Measurements from ENCODE around the gene ATG4C. TPM values are rescaled to one million over a fixed set of nuclear protein-coding genes. Genes with fewer than 3 reads are reported as not detected.

The ATG4C gene
- total and polyA plus RNA-seq, 7 experiments from 2014 or later: 6.8 to 20.1 (median 13.2) TPM

DNA sequence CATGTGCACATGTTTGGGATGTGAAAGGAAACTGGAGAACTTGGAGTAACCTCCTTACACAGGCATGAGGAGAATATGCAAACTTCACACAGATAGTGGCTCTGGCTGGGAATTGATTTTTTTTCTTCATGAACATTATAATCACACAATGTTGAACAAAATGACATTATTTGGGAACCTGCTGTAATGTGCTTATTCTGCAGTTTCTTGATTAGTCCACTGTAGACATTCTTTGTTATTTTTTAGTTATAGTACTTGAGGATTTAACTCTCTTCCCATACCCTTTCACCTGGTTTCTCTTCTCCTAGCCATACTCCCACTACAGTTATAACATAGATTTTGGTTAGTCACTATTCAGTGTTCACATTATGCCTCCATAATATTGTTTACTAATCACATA lies 68.3 kb downstream of the ATG4C start:
- Histone ChIP-seq H3K4me3 (ENCODE audit: low read length) (no peak overlapping the region), H3K9me3 (ENCODE audit: control insufficient read depth in 2 of 3, low read length in 3 of 3) (no peaks in the 10 kb centered on the region), H3K36me3 (ENCODE audit: control insufficient read depth in 2 of 3, insufficient read depth in 3 of 3, low read length in 3 of 3) (peaks cover 0 to 5% (median 0%) of the 10 kb centered on the region in 3 experiments), H3K4me1 (ENCODE audit: control insufficient read depth in 2 of 2, insufficient read depth in 2 of 2, low read length in 2 of 2) (no peaks in the 10 kb centered on the region), H3K27me3 (ENCODE audit: control insufficient read depth in 2 of 2, insufficient read depth in 2 of 2, low read length in 2 of 2) (no peaks in the 10 kb centered on the region), H3K27ac (ENCODE audit: low read depth, low read length) (no peak overlapping the region)
- no peak overlapping the region for H3K27ac Mint-ChIP-seq
- no peak overlapping the region for H3K4me3 Mint-ChIP-seq
- intact Hi-C loops (cut with micrococcal nuclease): no loop called here
- CTCF ChIA-PET: no interaction called here
- POLR2A ChIA-PET: no interaction called here
- H3K36me3 Mint-ChIP-seq: peaks cover 0 to 54% (median 25%) of the 10 kb centered on the region in 5 donors
- DNase-seq (no peak), ATAC-seq (no peak)
- no peaks in the 10 kb centered on the region for H3K9me3 Mint-ChIP-seq
- H3K27me3 Mint-ChIP-seq: no peaks in the 10 kb centered on the region
- no peaks in the 10 kb centered on the region for H3K4me1 Mint-ChIP-seq

DNA sequence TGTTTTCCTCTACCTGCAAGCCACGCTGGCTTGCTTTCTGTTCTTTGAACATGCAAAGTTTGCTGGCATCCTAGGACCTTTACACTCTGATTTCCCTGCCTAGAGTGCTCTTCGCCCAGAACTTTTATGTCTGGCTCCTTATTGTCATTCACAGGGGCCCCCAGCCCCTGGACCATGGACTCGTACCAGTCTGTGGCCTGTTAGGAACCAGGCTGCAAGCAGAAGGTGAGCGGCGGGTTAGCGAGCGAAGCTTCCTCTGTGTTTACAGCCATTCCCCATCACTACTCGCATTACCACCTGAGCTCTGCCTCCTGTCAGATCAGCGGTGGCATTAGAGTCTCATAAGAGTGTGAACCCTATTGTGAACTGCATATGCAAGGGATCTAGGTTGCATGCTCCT lies 73.0 kb downstream of the ATG4C start:
- Mint-ChIP-seq H3K36me3 (peaks cover 0 to 45% (median 14%) of the 10 kb centered on the region in 5 donors), H3K27ac (no peak overlapping the region), H3K4me3 (no peak overlapping the region), H3K4me1 (no peaks in the 10 kb centered on the region), H3K27me3 (no peaks in the 10 kb centered on the region), H3K9me3 (no peaks in the 10 kb centered on the region)
- ChIA-PET POLR2A (no interaction called here), CTCF (no interaction called here)
- H3K4me3 ChIP-seq (ENCODE audit: low read length): no peak overlapping the region
- intact Hi-C loops (cut with micrococcal nuclease): no loop called here
- DNase-seq: no peak
- no peaks in the 10 kb centered on the region for H3K9me3 ChIP-seq (ENCODE audit: control insufficient read depth in 2 of 3, low read length in 3 of 3)
- H3K4me1 ChIP-seq (ENCODE audit: control insufficient read depth in 2 of 2, insufficient read depth in 2 of 2, low read length in 2 of 2): no peaks in the 10 kb centered on the region
- ATAC-seq: no peak
- peaks cover 0 to 5% (median 0%) of the 10 kb centered on the region in 3 experiments for H3K36me3 ChIP-seq (ENCODE audit: control insufficient read depth in 2 of 3, insufficient read depth in 3 of 3, low read length in 3 of 3)
- H3K27ac ChIP-seq (ENCODE audit: low read depth, low read length): no peak overlapping the region
- no peaks in the 10 kb centered on the region for H3K27me3 ChIP-seq (ENCODE audit: control insufficient read depth in 2 of 2, insufficient read depth in 2 of 2, low read length in 2 of 2)

DNA sequence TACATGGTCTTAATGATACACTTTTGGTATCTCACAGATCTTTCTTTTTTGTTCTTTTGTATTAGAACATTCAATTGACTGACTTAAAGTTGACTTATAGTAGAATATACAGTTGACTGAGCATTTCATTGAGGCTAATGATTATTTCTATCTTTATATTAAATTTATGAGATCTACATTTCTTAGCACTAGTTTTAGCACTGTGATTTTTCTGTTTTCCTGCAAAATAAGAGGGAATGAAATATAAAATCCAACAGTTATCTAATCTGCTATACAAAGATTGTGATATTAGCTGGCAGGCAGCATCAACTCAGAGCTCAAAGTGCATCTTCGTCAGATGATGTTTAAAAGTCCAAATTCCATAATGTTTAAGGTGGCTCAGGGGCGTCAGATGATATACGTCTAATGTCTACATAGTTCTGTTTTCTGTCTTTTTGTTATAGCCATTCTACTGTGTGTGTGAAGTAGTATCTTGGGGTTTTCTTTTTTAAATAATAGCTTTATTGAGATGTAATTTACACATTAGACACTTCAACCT lies 85.4 kb downstream of the ATG4C start:
- Histone ChIP-seq H3K27ac (ENCODE audit: low read depth, low read length) (no peak overlapping the region), H3K36me3 (ENCODE audit: control insufficient read depth in 2 of 3, insufficient read depth in 3 of 3, low read length in 3 of 3) (no peaks in the 10 kb centered on the region), H3K9me3 (ENCODE audit: control insufficient read depth in 2 of 3, low read length in 3 of 3) (no peaks in the 10 kb centered on the region), H3K4me3 (ENCODE audit: low read length) (no peak overlapping the region), H3K4me1 (ENCODE audit: control insufficient read depth in 2 of 2, insufficient read depth in 2 of 2, low read length in 2 of 2) (no peaks in the 10 kb centered on the region), H3K27me3 (ENCODE audit: control insufficient read depth in 2 of 2, insufficient read depth in 2 of 2, low read length in 2 of 2) (no peaks in the 10 kb centered on the region)
- H3K4me1 Mint-ChIP-seq: peaks cover 0 to 1% (median 0%) of the 10 kb centered on the region in 7 donors
- H3K36me3 Mint-ChIP-seq: peaks cover 0 to 11% (median 0%) of the 10 kb centered on the region in 5 donors
- no peaks in the 10 kb centered on the region for H3K9me3 Mint-ChIP-seq
- ChIA-PET POLR2A (no interaction called here), CTCF (no interaction called here)
- intact Hi-C loops (cut with micrococcal nuclease): no loop called here
- peaks cover 0 to 8% (median 4%) of the 10 kb centered on the region in 5 donors for H3K27me3 Mint-ChIP-seq
- ATAC-seq: no peak
- no peak overlapping the region for H3K4me3 Mint-ChIP-seq
- no peak for DNase-seq
- H3K27ac Mint-ChIP-seq: no peak overlapping the region

DNA sequence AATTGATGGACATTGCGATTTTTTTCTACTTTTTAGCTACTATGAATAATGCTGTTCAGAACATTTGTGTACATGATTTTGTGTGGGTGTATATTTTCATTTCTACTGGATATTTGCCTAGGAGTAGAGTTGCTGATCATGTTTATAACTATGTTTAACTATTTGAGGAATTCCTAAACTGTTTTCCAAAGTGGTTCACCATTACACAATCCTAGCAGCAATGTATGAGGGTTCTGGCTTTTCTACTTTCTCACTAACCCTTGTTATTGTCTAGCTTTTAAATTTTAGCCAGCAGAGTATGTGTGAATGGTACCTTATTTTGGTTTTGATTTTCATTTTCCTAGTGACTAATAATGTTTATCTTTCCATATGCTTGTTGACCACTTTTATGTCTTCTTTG lies 86.2 kb downstream of the ATG4C start:
- intact Hi-C loops (cut with micrococcal nuclease): no loop called here
- Mint-ChIP-seq H3K9me3 (no peaks in the 10 kb centered on the region), H3K4me3 (no peak overlapping the region), H3K27ac (no peak overlapping the region), H3K27me3 (peaks cover 0 to 15% (median 4%) of the 10 kb centered on the region in 5 donors), H3K4me1 (peaks cover 0 to 4% (median 0%) of the 10 kb centered on the region in 7 donors), H3K36me3 (peaks cover 0 to 7% (median 0%) of the 10 kb centered on the region in 5 donors)
- H3K4me1 ChIP-seq (ENCODE audit: control insufficient read depth in 2 of 2, insufficient read depth in 2 of 2, low read length in 2 of 2): no peaks in the 10 kb centered on the region
- no peaks in the 10 kb centered on the region for H3K9me3 ChIP-seq (ENCODE audit: control insufficient read depth in 2 of 3, low read length in 3 of 3)
- POLR2A ChIA-PET: no interaction called here
- ATAC-seq (no peak), DNase-seq (no peak)
- no peaks in the 10 kb centered on the region for H3K27me3 ChIP-seq (ENCODE audit: control insufficient read depth in 2 of 2, insufficient read depth in 2 of 2, low read length in 2 of 2)
- no peak overlapping the region for H3K27ac ChIP-seq (ENCODE audit: low read depth, low read length)
- no peak overlapping the region for H3K4me3 ChIP-seq (ENCODE audit: low read length)
- H3K36me3 ChIP-seq (ENCODE audit: control insufficient read depth in 2 of 3, insufficient read depth in 3 of 3, low read length in 3 of 3): no peaks in the 10 kb centered on the region
- CTCF ChIA-PET: interaction anchor here (0.5 kb wide), 1 partner anchor 24 kb away, joined by 6 read pairs; no protein-coding TSS in a partner anchor

DNA sequence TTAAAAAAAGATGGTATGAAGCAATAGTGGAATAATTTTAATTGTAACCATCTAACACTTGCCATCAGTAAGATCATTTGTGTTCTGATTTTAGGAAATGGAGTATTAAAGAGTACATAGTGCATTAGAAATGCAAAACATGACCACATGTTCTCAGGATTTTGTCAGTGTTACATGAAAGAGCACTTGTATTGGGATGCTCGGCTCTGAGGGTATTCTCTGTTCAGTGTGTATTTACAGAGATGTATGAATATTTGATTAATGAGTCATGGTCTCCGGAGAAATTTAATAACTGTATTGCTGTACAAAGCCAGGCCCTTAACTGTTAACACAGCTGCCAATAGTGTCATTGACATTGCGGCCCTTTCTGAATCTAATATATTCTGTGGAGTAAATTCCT lies 91.7 kb downstream of the ATG4C start:
- DNase-seq (no peak), ATAC-seq (no peak)
- no peaks in the 10 kb centered on the region for H3K4me1 ChIP-seq (ENCODE audit: control insufficient read depth in 2 of 2, insufficient read depth in 2 of 2, low read length in 2 of 2)
- no peaks in the 10 kb centered on the region for H3K36me3 ChIP-seq (ENCODE audit: control insufficient read depth in 2 of 3, insufficient read depth in 3 of 3, low read length in 3 of 3)
- intact Hi-C loops (cut with micrococcal nuclease): no loop called here
- H3K9me3 Mint-ChIP-seq: peaks cover 0 to 5% (median 0%) of the 10 kb centered on the region in 11 donors
- no peak overlapping the region for H3K27ac Mint-ChIP-seq
- H3K27me3 Mint-ChIP-seq: peaks cover 5 to 28% (median 15%) of the 10 kb centered on the region in 5 donors
- no peaks in the 10 kb centered on the region for H3K27me3 ChIP-seq (ENCODE audit: control insufficient read depth in 2 of 2, insufficient read depth in 2 of 2, low read length in 2 of 2)
- H3K9me3 ChIP-seq (ENCODE audit: control insufficient read depth in 2 of 3, low read length in 3 of 3): no peaks in the 10 kb centered on the region
- no peak overlapping the region for H3K27ac ChIP-seq (ENCODE audit: low read depth, low read length)
- POLR2A ChIA-PET: no interaction called here
- no peak overlapping the region for H3K4me3 Mint-ChIP-seq
- CTCF ChIA-PET: no interaction called here
- peaks cover 0 to 4% (median 0%) of the 10 kb centered on the region in 7 donors for H3K4me1 Mint-ChIP-seq
- H3K4me3 ChIP-seq (ENCODE audit: low read length): no peak overlapping the region
- H3K36me3 Mint-ChIP-seq: no peaks in the 10 kb centered on the region

DNA sequence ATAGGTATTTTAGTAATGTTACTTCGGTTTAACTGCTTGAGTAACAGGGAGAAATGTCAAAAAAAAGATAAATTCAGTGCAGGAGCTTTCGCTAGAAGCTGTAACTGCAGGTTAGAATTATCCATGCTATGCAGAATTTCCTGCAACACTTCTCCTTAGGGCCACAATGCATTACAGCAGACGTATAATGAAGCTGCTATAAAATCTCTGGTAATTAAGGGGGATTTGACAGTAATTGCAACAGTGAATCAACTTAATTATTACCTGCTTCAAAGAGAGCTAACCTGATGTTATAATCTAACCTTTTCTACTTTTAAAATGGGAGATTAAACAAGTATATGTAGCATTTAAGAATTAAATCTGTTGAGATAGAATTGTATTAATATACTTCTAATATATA lies 92.6 kb downstream of the ATG4C start:
- CTCF ChIA-PET: no interaction called here
- intact Hi-C loops (cut with micrococcal nuclease): no loop called here
- H3K9me3 Mint-ChIP-seq: peaks cover 0 to 5% (median 0%) of the 10 kb centered on the region in 11 donors

DNA sequence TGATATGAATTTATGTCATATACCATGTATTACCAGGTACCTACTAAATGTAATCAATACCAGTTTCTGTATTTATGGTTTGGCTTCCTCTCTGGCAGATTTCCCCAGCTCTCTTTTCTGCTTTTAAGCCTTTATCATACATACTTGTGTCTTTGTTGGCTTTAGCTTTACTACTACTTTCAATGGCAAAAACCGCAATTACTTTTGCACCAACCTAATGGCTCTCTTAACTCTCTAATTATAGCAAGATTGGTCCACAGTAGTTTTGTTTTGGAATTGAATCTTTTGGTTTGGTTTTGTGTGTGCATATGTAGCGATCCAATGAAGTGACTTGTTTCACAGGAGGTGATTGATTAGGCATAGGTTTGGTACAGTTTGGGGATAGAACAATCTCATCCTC lies 93.6 kb downstream of the ATG4C start:
- H3K36me3 ChIP-seq (ENCODE audit: control insufficient read depth in 2 of 3, insufficient read depth in 3 of 3, low read length in 3 of 3): no peaks in the 10 kb centered on the region
- no peak overlapping the region for H3K27ac ChIP-seq (ENCODE audit: low read depth, low read length)
- H3K4me1 ChIP-seq (ENCODE audit: control insufficient read depth in 2 of 2, insufficient read depth in 2 of 2, low read length in 2 of 2): no peaks in the 10 kb centered on the region
- H3K9me3 ChIP-seq (ENCODE audit: control insufficient read depth in 2 of 3, low read length in 3 of 3): no peaks in the 10 kb centered on the region
- intact Hi-C loops (cut with micrococcal nuclease): no loop called here
- Mint-ChIP-seq H3K27me3 (peaks cover 5 to 29% (median 15%) of the 10 kb centered on the region in 5 donors), H3K4me1 (peaks cover 0 to 4% (median 0%) of the 10 kb centered on the region in 7 donors), H3K36me3 (no peaks in the 10 kb centered on the region), H3K27ac (no peak overlapping the region), H3K4me3 (no peak overlapping the region), H3K9me3 (peaks cover 0 to 5% (median 0%) of the 10 kb centered on the region in 11 donors)
- CTCF ChIA-PET: no interaction called here
- DNase-seq: no peak
- no peaks in the 10 kb centered on the region for H3K27me3 ChIP-seq (ENCODE audit: control insufficient read depth in 2 of 2, insufficient read depth in 2 of 2, low read length in 2 of 2)
- no peak for ATAC-seq
- H3K4me3 ChIP-seq (ENCODE audit: low read length): no peak overlapping the region
- POLR2A ChIA-PET: no interaction called here

More for the DNA sequence above, 92.6 kb downstream of the ATG4C start:
- Mint-ChIP-seq H3K36me3 (no peaks in the 10 kb centered on the region), H3K27me3 (peaks cover 5 to 29% (median 15%) of the 10 kb centered on the region in 5 donors), H3K27ac (no peak overlapping the region), H3K4me3 (no peak overlapping the region), H3K4me1 (peaks cover 0 to 4% (median 0%) of the 10 kb centered on the region in 7 donors)
- Histone ChIP-seq H3K9me3 (ENCODE audit: control insufficient read depth in 2 of 3, low read length in 3 of 3) (no peaks in the 10 kb centered on the region), H3K36me3 (ENCODE audit: control insufficient read depth in 2 of 3, insufficient read depth in 3 of 3, low read length in 3 of 3) (no peaks in the 10 kb centered on the region), H3K4me3 (ENCODE audit: low read length) (no peak overlapping the region), H3K4me1 (ENCODE audit: control insufficient read depth in 2 of 2, insufficient read depth in 2 of 2, low read length in 2 of 2) (no peaks in the 10 kb centered on the region), H3K27ac (ENCODE audit: low read depth, low read length) (no peak overlapping the region), H3K27me3 (ENCODE audit: control insufficient read depth in 2 of 2, insufficient read depth in 2 of 2, low read length in 2 of 2) (no peaks in the 10 kb centered on the region)
- POLR2A ChIA-PET: no interaction called here
- ATAC-seq (no peak), DNase-seq (no peak)

All from naive thymus-derived CD4-positive, alpha-beta T cell (primary cell).